GM23248 (cell line): ENCODE results near the gene USP30. TPM values are rescaled to one million over a fixed set of nuclear protein-coding genes. Genes with fewer than 3 reads are reported as not detected.
"Not testable (repeated sequence)": the region's sequence is repeated elsewhere in the genome, so short reads cannot be mapped to it uniquely, and the experiment has no call there.

Experiments
- DNase-seq: peaks from one replicate; pipeline ENCODE4 v3.0.0-alpha.2; 2015
- H2AFZ ChIP-seq: fragments of 200-600 bp; sonication (generic); 2 replicates; pipeline ENCODE4 v1.6.1; 2016; ENCODE audit warnings: antibody characterized with exemption
- H3F3A ChIP-seq: fragments of 200-600 bp; sonication (generic); 2 replicates; pipeline ENCODE4 v1.6.1; 2016; ENCODE audit warnings: mild to moderate bottlenecking, antibody characterized with exemption, mixed run types; ENCODE audit not compliant: insufficient read depth
- H3K27ac ChIP-seq: fragments of 200-600 bp; sonication (generic); 2 replicates; pipeline ENCODE4 v1.5.1; 2016; ENCODE audit warnings: mild to moderate bottlenecking
- H3K27me3 ChIP-seq: fragments of 200-600 bp; sonication (generic); replicated peaks from 2 replicates; pipeline ENCODE4 v1.6.1; 2016; ENCODE audit warnings: mild to moderate bottlenecking; ENCODE audit not compliant: insufficient read depth
- H3K36me3 ChIP-seq: fragments of 200-600 bp; sonication (generic); 2 replicates; pipeline ENCODE4 v1.6.1; 2016; ENCODE audit warnings: low read depth, mild to moderate bottlenecking
- H3K4me1 ChIP-seq: fragments of 200-600 bp; sonication (generic); 2 replicates; pipeline ENCODE4 v1.6.1; 2016; ENCODE audit warnings: mild to moderate bottlenecking; ENCODE audit not compliant: insufficient read depth
- H3K4me2 ChIP-seq: fragments of 200-600 bp; sonication (generic); one replicate; pipeline ENCODE4 v1.6.1; 2016; ENCODE audit warnings: mild to moderate bottlenecking; ENCODE audit not compliant: unreplicated experiment
- H3K4me3 ChIP-seq: fragments of 200-600 bp; sonication (generic); 2 replicates; pipeline ENCODE4 v1.5.1; 2016; ENCODE audit warnings: mild to moderate bottlenecking
- H3K79me2 ChIP-seq: fragments of 200-600 bp; sonication (generic); 2 replicates; pipeline ENCODE4 v1.6.1; 2016; ENCODE audit warnings: mild to moderate bottlenecking; ENCODE audit not compliant: insufficient read depth
- H3K9ac ChIP-seq: fragments of 200-600 bp; sonication (generic); 2 replicates; pipeline ENCODE4 v1.6.1; 2016; ENCODE audit warnings: mild to moderate bottlenecking
- H3K9me2 ChIP-seq: fragments of 200-600 bp; sonication (generic); 2 replicates; pipeline ENCODE4 v1.6.1; 2016; ENCODE audit warnings: mixed run types, mild to moderate bottlenecking, moderate library complexity; ENCODE audit not compliant: insufficient read depth
- H3K9me3 ChIP-seq: fragments of 200-600 bp; sonication (generic); one replicate; pipeline ENCODE4 v1.6.1; 2017; ENCODE audit warnings: low read depth
- H4K20me1 ChIP-seq: fragments of 200-600 bp; sonication (generic); 2 replicates; pipeline ENCODE4 v1.6.0; 2016; ENCODE audit not compliant: insufficient read depth
- EZH2 ChIP-seq: fragments of 200-600 bp; sonication (generic); IDR thresholded peaks from 2 replicates; pipeline ENCODE4 v1.6.1; 2018; ENCODE audit warnings: antibody characterized with exemption, mild to moderate bottlenecking; ENCODE audit not compliant: insufficient read depth, poor library complexity, severe bottlenecking
- EZH2phosphoT487 ChIP-seq: fragments of 200-600 bp; sonication (generic); IDR thresholded peaks from 2 replicates; pipeline ENCODE4 v1.6.1; 2018; ENCODE audit warnings: antibody characterized with exemption, moderate library complexity, mild to moderate bottlenecking, low read depth; ENCODE audit not compliant: insufficient read depth
- WGBS, 2 experiments: methylation state at CpG; one replicate each; pipeline ENCODE4 v1.1.6; 2015 to 2017; ENCODE audit warnings: low lambda C conversion rate in 2 of 2, low coverage in 1 of 2; ENCODE audit errors: missing lambda C conversion rate in 2 of 2; 5-methylcytosine and 5-hydroxymethylcytosine counted together
- in situ Hi-C: fragments of 300-500 bp; cut with MboI; formaldehyde crosslinking; loops from 2 replicates; pipeline ENCODE4 v1.15.0; 2020
- polyA plus RNA-seq: library from polyadenylated mRNA; unstranded; fragments of >200 nt; fragmentation: Nextera tagmentation; extraction: Ambion mirVana; gene quantifications from 2 replicates; pipeline ENCODE4 v1.2.1, GENCODE V29; 2016
- total RNA-seq: library from RNA; depleted of rRNA; stranded (reverse); fragments of >200 nt; shearing (Covaris generic); gene quantifications from 2 replicates; pipeline ENCODE4 v1.2.3, GENCODE V29; 2014

The USP30 gene
- total and polyA plus RNA-seq, 2 experiments from 2014 or later = 6.5 to 7.5 TPM

DNA sequence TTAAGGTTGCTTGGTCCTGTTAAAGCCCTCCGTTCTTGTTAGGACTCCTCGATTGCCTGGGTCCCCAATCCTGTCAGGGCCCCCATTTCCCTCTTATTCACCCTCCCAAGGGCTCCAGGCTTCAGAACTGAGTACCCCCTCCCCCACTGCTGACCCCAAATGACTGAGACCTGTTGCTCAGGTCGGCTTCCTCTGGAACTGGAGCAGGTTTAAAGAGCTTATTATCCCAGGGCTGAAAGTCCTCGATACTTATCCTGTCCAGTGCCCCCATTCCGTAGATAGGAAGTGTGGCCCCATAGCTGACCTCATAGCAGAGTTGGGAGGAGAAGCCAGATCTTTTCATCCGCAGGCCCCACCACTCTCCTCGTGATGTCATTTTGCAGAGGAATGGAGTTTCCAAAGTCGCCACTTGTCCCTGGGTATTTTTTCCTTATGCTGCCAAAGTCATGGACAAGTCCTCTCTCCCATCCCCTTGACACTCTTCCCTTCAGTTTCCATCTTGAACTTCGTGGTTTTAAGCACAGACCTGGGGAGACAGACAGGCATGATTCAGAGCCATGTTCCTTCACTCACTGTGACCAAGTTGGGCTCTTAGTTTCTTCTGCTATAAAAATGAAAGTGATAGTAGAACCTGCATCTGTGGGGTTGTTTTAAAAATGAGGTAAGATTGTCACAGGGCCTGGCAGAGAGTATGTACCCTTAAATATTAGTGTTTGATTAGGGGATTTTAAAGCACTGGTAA is 1.2 kb downstream of the USP30 start:
- H3K79me2 ChIP-seq = peaks cover 22% of the 10 kb centered on the region
- peak overlapping the region; percentile 100 for H2AFZ ChIP-seq
- in situ Hi-C loops = no loop called here
- no peaks in the 10 kb centered on the region for H3K27me3 ChIP-seq
- peaks cover 5% of the 10 kb centered on the region; the same call in 1 of the 2 replicates for H3K36me3 ChIP-seq
- peak overlapping the region; percentile 92 for H3K4me3 ChIP-seq
- no peak overlapping the region for H3K27ac ChIP-seq
- H4K20me1 ChIP-seq = no peaks in the 10 kb centered on the region
- H3K4me2 ChIP-seq = peak overlapping the region; percentile 92
- no peaks in the 10 kb centered on the region for H3K9me2 ChIP-seq
- no peaks in the 10 kb centered on the region for H3K9me3 ChIP-seq
- no peaks in the 10 kb centered on the region for H3F3A ChIP-seq
- peak; percentile 19 for DNase-seq
- no peak for TF ChIP-seq EZH2phosphoT487
- no peak for TF ChIP-seq EZH2
- H3K9ac ChIP-seq = peak overlapping the region; percentile 88
- H3K4me1 ChIP-seq = peaks cover 12% of the 10 kb centered on the region; the same call in 1 of the 2 replicates
- WGBS, 2 experiments = 20 to 21% methylated on average over 9 of the region's 9 CpGs

DNA sequence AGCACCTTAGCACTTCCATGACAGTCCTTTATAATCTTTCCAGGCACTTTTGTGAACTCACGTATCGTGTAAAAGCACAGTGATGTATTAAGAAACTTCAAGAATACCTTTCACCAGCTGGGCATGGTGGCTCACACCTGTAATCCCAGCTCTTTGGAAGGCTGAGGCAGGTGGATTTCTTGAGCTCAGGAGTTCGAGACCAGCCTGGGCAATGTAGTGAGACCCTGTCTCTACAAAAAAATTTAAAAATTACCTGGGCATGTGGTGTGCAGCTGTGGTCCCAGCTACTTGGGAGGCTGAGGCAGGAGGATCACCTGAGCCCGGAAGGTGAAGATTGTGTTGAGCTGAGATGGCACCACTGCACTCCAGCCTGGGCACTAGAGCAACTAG is 1.7 kb downstream of the USP30 start:
- peak overlapping the region; percentile 100; the same call in 1 of the 2 replicates for H2AFZ ChIP-seq
- H3F3A ChIP-seq, H3K9me2 ChIP-seq, H3K36me3 ChIP-seq, H3K27me3 ChIP-seq, H3K27ac ChIP-seq, H3K9ac ChIP-seq, H3K9me3 ChIP-seq, DNase-seq, in situ Hi-C loops, H4K20me1 ChIP-seq, H3K4me2 ChIP-seq: not testable (repeated sequence)
- H3K79me2 ChIP-seq = peaks cover 22% of the 10 kb centered on the region
- H3K4me3 ChIP-seq = peak overlapping the region; percentile 92
- peaks cover 12% of the 10 kb centered on the region; the same call in 1 of the 2 replicates for H3K4me1 ChIP-seq
- WGBS, 2 experiments = 94 to 96% methylated on average over 4 of the region's 4 CpGs

DNA sequence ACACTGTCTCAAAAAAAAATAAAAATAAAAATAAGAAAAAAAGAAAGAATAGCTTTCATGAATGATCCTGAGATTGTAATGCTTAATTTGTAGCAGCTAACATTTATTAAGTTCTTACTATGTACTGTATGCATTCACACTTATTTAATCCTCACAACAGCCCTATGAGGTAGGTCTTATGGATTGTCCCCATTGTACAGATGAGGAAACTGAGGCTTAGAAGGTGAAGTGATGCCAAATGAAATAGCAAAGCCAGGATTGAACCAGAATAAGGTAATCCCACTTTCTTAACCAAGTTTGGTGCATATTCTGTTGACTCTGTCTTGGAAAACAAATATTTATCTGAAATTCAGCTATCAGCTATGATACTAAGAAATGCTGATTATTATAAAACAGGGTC is 2.1 kb downstream of the USP30 start:
- in situ Hi-C loops = no loop called here
- Histone ChIP-seq H3K36me3 (peaks cover 8% of the 10 kb centered on the region; the same call in 1 of the 2 replicates), H3K4me2 (no peak overlapping the region), H3K9me2 (no peaks in the 10 kb centered on the region), H3K27ac (no peak overlapping the region), H2AFZ (no peak overlapping the region), H3K4me1 (peaks cover 12% of the 10 kb centered on the region; the same call in 1 of the 2 replicates), H3K79me2 (peaks cover 22% of the 10 kb centered on the region), H4K20me1 (no peaks in the 10 kb centered on the region), H3K9ac (no peak overlapping the region), H3K27me3 (no peaks in the 10 kb centered on the region), H3K4me3 (no peak overlapping the region), H3F3A (no peaks in the 10 kb centered on the region), H3K9me3 (no peaks in the 10 kb centered on the region)
- no peak for DNase-seq
- no peak for TF ChIP-seq EZH2
- no peak for TF ChIP-seq EZH2phosphoT487

DNA sequence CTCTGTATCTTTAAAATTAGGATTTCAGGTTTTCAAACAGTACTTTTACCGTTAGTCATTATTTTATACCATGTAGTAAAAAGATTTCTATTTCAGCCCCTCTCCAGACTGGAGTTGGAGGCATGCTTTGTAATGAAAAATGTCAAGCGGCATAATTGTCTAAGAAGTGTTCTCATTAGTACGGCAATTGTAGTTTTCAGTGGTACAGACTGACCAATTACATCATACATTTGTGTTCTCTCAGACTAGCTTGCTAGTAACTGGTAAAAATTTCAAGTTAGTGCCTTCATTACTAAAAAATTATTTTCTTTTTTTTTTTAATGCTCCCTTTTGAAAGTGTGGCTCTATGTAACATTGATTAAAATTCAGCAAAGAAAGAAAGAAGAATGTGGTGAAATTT is 4.5 kb downstream of the USP30 start:
- no peak for TF ChIP-seq EZH2phosphoT487
- Histone ChIP-seq H3F3A (no peaks in the 10 kb centered on the region), H3K4me3 (no peak overlapping the region), H3K4me2 (no peak overlapping the region), H3K36me3 (peaks cover 8% of the 10 kb centered on the region; the same call in 1 of the 2 replicates), H3K27ac (no peak overlapping the region), H3K4me1 (peaks cover 10% of the 10 kb centered on the region; the same call in 1 of the 2 replicates), H3K9me2 (no peaks in the 10 kb centered on the region), H3K27me3 (no peaks in the 10 kb centered on the region), H2AFZ (no peak overlapping the region), H3K9me3 (no peaks in the 10 kb centered on the region), H4K20me1 (no peaks in the 10 kb centered on the region), H3K9ac (no peak overlapping the region), H3K79me2 (peaks cover 22% of the 10 kb centered on the region)
- WGBS, 2 experiments = 80 to 88% methylated on average over 3 of the region's 3 CpGs
- no peak for DNase-seq
- in situ Hi-C loops = no loop called here

- no peak overlapping the region for H2AFZ ChIP-seq
- H4K20me1 ChIP-seq = no peaks in the 10 kb centered on the region
- no peak for DNase-seq
- peaks cover 22% of the 10 kb centered on the region for H3K79me2 ChIP-seq
- H3K9ac ChIP-seq = no peak overlapping the region
- H3K36me3 ChIP-seq = peaks cover 8% of the 10 kb centered on the region; the same call in 1 of the 2 replicates
- H3K27me3 ChIP-seq = no peaks in the 10 kb centered on the region
- H3F3A ChIP-seq = no peaks in the 10 kb centered on the region
- 0 out of 2 replicates have a peak, but pooled peaks cover 8% of the 10 kb centered on the region for H3K4me1 ChIP-seq
- no peak overlapping the region for H3K27ac ChIP-seq
- no peak overlapping the region for H3K4me2 ChIP-seq
- no peak overlapping the region for H3K4me3 ChIP-seq
- H3K9me3 ChIP-seq = no peaks in the 10 kb centered on the region
- no peaks in the 10 kb centered on the region for H3K9me2 ChIP-seq
- no peak for TF ChIP-seq EZH2phosphoT487
- in situ Hi-C loops = no loop called here
- 92 to 94% methylated on average over 1 of the region's 1 CpG for WGBS, 2 experiments
These were observed 5.0 kb downstream of the USP30 start for GRCh38 chr12:109057376-109057775.
